NK-92 treated with Interleukin-12 subunit alpha and Interleukin-12 subunit beta, amount 100 ng/mL, for 24 hours (cell line): Measurements from ENCODE around the gene EFCAB3.
"Not testable (repeated sequence)": the region's sequence is repeated elsewhere in the genome, so short reads cannot be mapped to it uniquely, and the experiment has no call there.

Experiments
- DNase-seq: peaks from one replicate; lab custom pipeline; 2025; lab: John Stamatoyannopoulos, UW

Gene EFCAB3

GRCh38 chr17:62465271-62465670, 84.9 kb downstream of the EFCAB3 start:
- DNase-seq, result not testable (repeated sequence)
